SU-DHL-6 (cell line): Measurements from ENCODE around the gene ZFAND2A.

Experiments used
- CTCF ChIP-seq: fragments of 200-600 bp; sonication (generic); IDR thresholded peaks from one replicate; pipeline ENCODE4 v1.5.1; 2017; ENCODE audit warnings: antibody characterized with exemption, mild to moderate bottlenecking, low read length, moderate library complexity; ENCODE audit not compliant: insufficient read depth, poor library complexity, severe bottlenecking
- EZH2phosphoT487 ChIP-seq: fragments of 200-600 bp; sonication (generic), shearing (Covaris generic); conservative IDR thresholded peaks from 2 replicates; pipeline ENCODE4 v1.6.1; 2018; ENCODE audit warnings: mild to moderate bottlenecking, antibody characterized with exemption, low read length, moderate library complexity, mixed read lengths

GRCh38 chr7:1124164-1124563, 35.8 kb downstream of the ZFAND2A start:
- TF ChIP-seq CTCF = no peak
- no peak for TF ChIP-seq EZH2phosphoT487
